ENCODE results near the gene HS1BP3.

HS1BP3 gene

DNA sequence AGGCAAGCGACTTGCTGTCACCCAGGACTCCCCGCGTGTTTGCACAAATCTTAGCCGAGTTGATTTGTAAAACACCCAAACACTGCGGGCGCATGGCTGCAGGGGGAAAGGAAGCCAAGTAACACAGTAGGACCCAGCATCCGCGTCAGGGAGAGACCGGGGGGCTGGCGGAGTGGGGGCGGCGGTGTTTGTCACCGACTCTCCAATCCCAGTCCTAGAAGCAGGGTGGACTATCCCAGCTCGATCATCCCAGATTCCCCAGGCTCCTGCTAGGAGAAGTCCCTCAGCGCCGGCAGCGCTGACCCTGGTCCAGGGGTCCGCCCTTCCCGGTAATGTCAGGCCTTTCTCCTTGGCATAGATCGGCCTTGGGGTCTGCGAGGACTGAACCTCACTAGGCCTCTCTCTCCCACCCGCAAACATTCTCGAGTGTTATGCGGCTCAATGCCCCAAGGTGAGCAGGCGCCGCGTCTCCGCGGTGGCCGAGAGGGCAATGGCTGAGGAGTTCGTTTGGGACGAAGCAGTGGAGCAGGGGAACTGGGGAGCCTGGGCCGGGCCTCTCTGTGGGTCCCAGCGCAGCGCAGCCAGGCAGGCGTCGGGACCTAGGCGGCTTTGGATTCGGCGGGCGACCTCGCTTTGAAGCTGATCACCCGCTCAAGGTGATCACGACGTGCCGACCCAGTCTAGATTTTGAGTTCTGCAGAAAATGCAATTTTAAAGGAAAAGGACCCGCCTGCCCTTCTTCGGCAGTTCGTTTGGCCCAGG lies 14.5 kb upstream of the HS1BP3 start:
- ATAC-seq (replicated peaks; ENCODE audit: extremely low read depth, poor library complexity, severe bottlenecking) (no peak), DNase-seq (ENCODE audit: low spot score in 2 of 2) (no peak)
- H3K4me3 Mint-ChIP-seq, result peak overlapping the region; percentile 67
- H3K4me1 Mint-ChIP-seq, result peaks cover 16% of the 10 kb centered on the region
- no peaks in the 10 kb centered on the region for H3K9me3 Mint-ChIP-seq
- peaks cover 3% of the 10 kb centered on the region for H3K36me3 Mint-ChIP-seq (ENCODE audit: insufficient read depth)
- H3K27ac Mint-ChIP-seq (ENCODE audit: low read depth), result no peak overlapping the region
- H3K27me3 Mint-ChIP-seq, result peaks cover 87% of the 10 kb centered on the region

- Mint-ChIP-seq H3K36me3 (ENCODE audit: insufficient read depth) (peaks cover 3% of the 10 kb centered on the region), H3K9me3 (no peaks in the 10 kb centered on the region), H3K27ac (ENCODE audit: low read depth) (no peak overlapping the region), H3K27me3 (peaks cover 86% of the 10 kb centered on the region), H3K4me3 (peak overlapping the region; percentile 67), H3K4me1 (peaks cover 16% of the 10 kb centered on the region)
- DNase-seq (ENCODE audit: low spot score in 2 of 2) (no peak), ATAC-seq (replicated peaks; ENCODE audit: extremely low read depth, poor library complexity, severe bottlenecking) (no peak)
Measured at GRCh38 chr2:20664431-20665242, 13.7 kb upstream of the HS1BP3 start.

DNA sequence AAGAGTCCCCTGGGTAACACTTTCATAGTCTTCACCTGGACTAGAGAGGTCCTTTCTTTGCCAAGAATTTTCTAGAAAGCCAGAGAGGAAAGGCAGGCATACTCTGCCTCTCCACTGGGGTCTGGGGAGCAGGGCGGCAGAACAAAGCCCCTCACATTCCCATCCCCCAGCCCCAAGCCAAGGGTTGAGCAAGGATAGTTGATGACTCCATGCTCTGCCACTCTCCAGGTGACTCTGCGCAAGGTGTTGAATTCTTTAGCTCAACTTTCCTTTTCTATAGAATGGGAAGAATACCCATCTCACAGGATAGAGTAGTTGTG lies 13.1 kb upstream of the HS1BP3 start:
- Mint-ChIP-seq H3K4me1 (peaks cover 16% of the 10 kb centered on the region), H3K27ac (ENCODE audit: low read depth) (no peak overlapping the region), H3K27me3 (peaks cover 86% of the 10 kb centered on the region), H3K4me3 (no peak overlapping the region), H3K36me3 (ENCODE audit: insufficient read depth) (peaks cover 3% of the 10 kb centered on the region), H3K9me3 (no peaks in the 10 kb centered on the region)
- DNase-seq (ENCODE audit: low spot score in 2 of 2) (no peak), ATAC-seq (replicated peaks; ENCODE audit: extremely low read depth, poor library complexity, severe bottlenecking) (no peak)

- no peak for DNase-seq (ENCODE audit: low spot score in 2 of 2)
Measured at GRCh38 chr2:20663196-20664070, 12.5 kb upstream of the HS1BP3 start.

GRCh38 chr2:20662308-20662937 lies 11.5 kb upstream of the HS1BP3 start:
- Mint-ChIP-seq H3K4me3 (no peak overlapping the region), H3K36me3 (ENCODE audit: insufficient read depth) (peaks cover 3% of the 10 kb centered on the region), H3K4me1 (peaks cover 16% of the 10 kb centered on the region), H3K9me3 (no peaks in the 10 kb centered on the region), H3K27me3 (peaks cover 87% of the 10 kb centered on the region), H3K27ac (ENCODE audit: low read depth) (no peak overlapping the region)
- DNase-seq (ENCODE audit: low spot score in 2 of 2) (no peak), ATAC-seq (replicated peaks; ENCODE audit: extremely low read depth, poor library complexity, severe bottlenecking) (no peak)

More at GRCh38 chr2:20663196-20664070, 12.5 kb upstream of the HS1BP3 start:
- H3K27ac Mint-ChIP-seq (ENCODE audit: low read depth), result no peak overlapping the region
- H3K36me3 Mint-ChIP-seq (ENCODE audit: insufficient read depth), result peaks cover 3% of the 10 kb centered on the region
- H3K4me3 Mint-ChIP-seq, result no peak overlapping the region
- H3K9me3 Mint-ChIP-seq, result no peaks in the 10 kb centered on the region
- peaks cover 16% of the 10 kb centered on the region for H3K4me1 Mint-ChIP-seq
- H3K27me3 Mint-ChIP-seq, result peaks cover 86% of the 10 kb centered on the region
- no peak for ATAC-seq (replicated peaks; ENCODE audit: extremely low read depth, poor library complexity, severe bottlenecking)

DNA sequence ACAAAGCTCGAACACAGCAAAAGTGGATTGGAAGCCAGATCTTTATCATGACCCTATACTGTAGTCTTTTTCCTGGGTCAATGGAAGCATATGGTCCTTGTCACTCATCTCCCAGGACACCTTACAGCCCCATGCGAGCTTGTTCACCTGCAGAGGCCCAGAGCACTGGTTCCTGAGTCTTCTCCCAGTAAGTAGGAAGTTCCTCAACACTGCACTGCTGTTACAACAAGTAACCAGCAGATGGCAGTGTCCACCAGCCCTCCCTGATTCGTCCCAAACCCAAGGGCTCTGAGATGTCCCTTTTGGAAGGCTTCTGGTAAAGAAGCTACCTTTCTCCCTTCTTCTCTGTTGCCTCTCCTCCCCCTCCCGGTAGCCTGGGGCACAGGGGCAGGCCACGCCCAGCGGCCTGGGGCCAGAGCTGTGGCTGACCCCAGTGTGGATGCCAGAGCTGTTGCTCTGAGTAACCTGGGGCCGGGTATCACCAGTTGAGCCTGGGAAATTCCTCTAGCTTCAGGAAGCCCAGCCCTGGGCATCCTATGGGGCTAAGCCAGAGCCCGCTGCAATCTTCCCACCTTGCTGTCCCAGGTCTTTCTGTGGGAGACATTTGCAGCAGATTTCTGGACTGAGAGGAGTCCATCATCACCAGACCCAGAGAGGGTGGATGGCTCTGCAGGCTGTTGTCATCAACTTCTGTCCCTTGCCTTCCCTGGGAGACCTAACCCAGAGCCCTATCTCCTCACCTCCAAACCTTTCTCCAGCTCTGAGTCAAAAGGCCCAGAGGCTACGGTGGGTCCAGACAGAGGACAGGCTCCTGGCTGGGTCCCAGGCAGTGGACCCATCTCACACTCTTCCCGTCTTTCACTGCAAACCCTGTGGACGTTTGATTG lies 10.8 kb upstream of the HS1BP3 start:
- ATAC-seq (replicated peaks; ENCODE audit: extremely low read depth, poor library complexity, severe bottlenecking), result peak; percentile 57
- Mint-ChIP-seq H3K27me3 (peaks cover 87% of the 10 kb centered on the region), H3K36me3 (ENCODE audit: insufficient read depth) (peaks cover 3% of the 10 kb centered on the region)

DNA sequence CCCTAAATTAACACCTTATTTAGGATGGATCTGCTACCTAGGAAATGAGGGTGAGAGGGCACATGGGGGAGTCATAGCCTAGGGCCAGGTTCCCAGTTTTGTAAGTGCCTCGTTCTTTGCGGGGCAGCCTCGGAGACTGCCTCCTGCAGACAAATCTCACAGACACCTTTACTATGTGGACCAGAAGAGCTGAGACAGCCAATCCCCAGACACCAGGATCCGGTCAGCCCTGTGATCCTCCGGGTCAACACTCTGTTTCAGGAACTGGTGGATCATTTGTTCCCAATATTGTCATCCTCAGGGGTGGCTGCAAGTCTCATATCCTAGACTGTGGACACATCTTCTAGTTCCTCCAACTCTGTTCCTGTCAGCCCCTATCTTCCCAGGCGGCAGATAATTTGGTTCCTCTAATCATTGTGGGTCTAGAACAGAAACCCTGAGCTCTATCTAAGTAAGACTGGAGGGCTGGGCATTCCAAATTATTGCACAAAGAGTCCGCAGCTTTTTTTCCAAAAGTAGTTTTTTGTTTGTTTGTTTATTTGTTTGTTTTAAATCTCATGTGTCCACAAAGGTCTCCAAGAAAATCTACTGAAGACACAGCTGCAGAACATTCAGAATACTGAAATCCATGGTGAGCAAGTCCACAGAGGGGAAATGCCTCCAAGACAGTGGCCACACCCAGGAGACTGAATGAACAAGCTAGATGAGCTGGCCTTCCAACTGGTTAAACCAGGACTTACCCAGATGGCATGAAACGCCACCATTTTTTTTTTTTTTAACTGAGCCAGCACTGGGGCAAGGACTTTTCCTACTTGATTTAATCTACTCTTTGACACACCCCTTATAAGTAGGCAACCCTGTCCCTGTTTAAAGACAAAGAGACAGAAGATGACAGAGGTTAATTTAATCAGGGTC lies 9.9 kb upstream of the HS1BP3 start:
- Mint-ChIP-seq H3K4me3 (no peak overlapping the region), H3K4me1 (peaks cover 10% of the 10 kb centered on the region), H3K27ac (ENCODE audit: low read depth) (no peak overlapping the region), H3K9me3 (no peaks in the 10 kb centered on the region), H3K27me3 (peaks cover 78% of the 10 kb centered on the region), H3K36me3 (ENCODE audit: insufficient read depth) (peaks cover 1% of the 10 kb centered on the region)
- ATAC-seq (replicated peaks; ENCODE audit: extremely low read depth, poor library complexity, severe bottlenecking) (no peak), DNase-seq (ENCODE audit: low spot score in 2 of 2) (no peak)

More for the DNA sequence above, 10.8 kb upstream of the HS1BP3 start:
- Mint-ChIP-seq H3K9me3 (no peaks in the 10 kb centered on the region), H3K4me3 (no peak overlapping the region), H3K4me1 (peaks cover 16% of the 10 kb centered on the region), H3K27ac (ENCODE audit: low read depth) (no peak overlapping the region)
- peak; percentile 39 to 48 for DNase-seq (ENCODE audit: low spot score in 2 of 2)

DNA sequence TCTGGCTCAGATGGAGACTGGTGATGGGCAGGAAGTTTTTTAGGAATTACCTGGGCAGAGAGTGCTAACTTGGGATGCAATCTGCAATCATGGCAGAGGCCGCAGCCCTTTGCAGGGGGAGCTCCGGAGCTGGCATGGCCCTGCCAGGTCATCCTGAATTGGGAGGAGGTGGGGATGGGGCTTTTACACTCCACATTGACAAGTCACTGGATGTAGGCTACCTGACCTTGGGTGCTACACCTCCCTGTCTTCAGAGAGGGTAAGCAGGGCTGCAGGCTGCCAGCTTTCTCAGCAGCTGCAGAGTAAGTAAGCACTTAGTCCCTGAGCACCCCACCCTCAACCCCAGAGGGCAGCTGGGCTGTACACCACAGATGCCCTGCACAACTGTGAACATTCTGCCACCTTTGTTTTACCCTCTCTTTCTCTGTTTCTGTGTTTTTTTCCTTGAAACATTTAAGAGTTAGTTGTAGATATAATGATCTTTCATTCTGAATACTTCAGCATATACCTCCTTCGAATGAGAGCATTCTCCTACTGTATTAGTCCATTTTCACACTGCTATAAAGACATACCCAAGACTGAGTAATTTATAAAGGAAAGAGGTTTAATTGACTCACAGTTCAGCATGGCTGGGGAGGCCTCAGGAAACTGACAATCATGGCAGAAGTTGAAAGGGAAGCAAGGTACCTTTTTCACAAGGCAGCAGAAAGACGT lies 6.8 kb upstream of the HS1BP3 start:
- no peak for DNase-seq (ENCODE audit: low spot score in 2 of 2)
- no peak overlapping the region for H3K4me3 Mint-ChIP-seq
- H3K27ac Mint-ChIP-seq (ENCODE audit: low read depth), result no peak overlapping the region

DNA sequence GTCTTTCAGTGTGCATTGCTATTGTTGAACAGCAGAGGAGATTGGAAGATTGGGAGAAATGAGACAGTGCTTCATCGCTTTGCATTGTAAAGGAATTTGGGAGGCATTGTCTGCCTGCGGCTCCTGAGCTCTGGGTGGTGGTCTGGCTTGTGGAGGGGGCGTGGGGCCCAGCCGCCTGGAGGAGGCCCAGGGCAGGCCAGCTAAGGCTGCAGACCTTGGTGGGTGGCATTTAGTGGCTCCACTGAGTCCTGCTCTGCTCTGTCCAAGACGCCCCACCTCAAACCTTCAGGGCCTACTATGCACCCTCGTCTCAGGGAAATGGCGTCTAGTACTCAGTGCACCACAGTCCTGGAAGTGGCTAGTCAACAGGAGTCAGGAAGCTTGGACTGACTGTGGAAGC lies 5.7 kb upstream of the HS1BP3 start:
- Mint-ChIP-seq H3K4me1 (peaks cover 2% of the 10 kb centered on the region), H3K27me3 (peaks cover 39% of the 10 kb centered on the region), H3K9me3 (no peaks in the 10 kb centered on the region), H3K36me3 (ENCODE audit: insufficient read depth) (peaks cover 2% of the 10 kb centered on the region), H3K4me3 (no peak overlapping the region), H3K27ac (ENCODE audit: low read depth) (no peak overlapping the region)
- ATAC-seq (replicated peaks; ENCODE audit: extremely low read depth, poor library complexity, severe bottlenecking), result no peak
- DNase-seq (ENCODE audit: low spot score in 2 of 2), result no peak

More for the DNA sequence above, 6.8 kb upstream of the HS1BP3 start:
- ATAC-seq (replicated peaks; ENCODE audit: extremely low read depth, poor library complexity, severe bottlenecking), result no peak
- Mint-ChIP-seq H3K4me1 (no peaks in the 10 kb centered on the region), H3K9me3 (no peaks in the 10 kb centered on the region), H3K27me3 (peaks cover 50% of the 10 kb centered on the region), H3K36me3 (ENCODE audit: insufficient read depth) (peaks cover 2% of the 10 kb centered on the region)

- Mint-ChIP-seq H3K27me3 (peaks cover 21% of the 10 kb centered on the region), H3K4me1 (peaks cover 18% of the 10 kb centered on the region), H3K4me3 (no peak overlapping the region), H3K27ac (ENCODE audit: low read depth) (no peak overlapping the region), H3K36me3 (ENCODE audit: insufficient read depth) (peaks cover 5% of the 10 kb centered on the region), H3K9me3 (no peaks in the 10 kb centered on the region)
- no peak for ATAC-seq (replicated peaks; ENCODE audit: extremely low read depth, poor library complexity, severe bottlenecking)
- DNase-seq (ENCODE audit: low spot score in 2 of 2), result no peak
Measured at GRCh38 chr2:20654535-20654813, 3.6 kb upstream of the HS1BP3 start.
